HG02970 (cell line): Measurements from ENCODE around the gene BOLA3.
A peak's percentile ranks its signal among the peaks of the same experiment; 100 is the strongest.
"Not testable (repeated sequence)": the region's sequence is repeated elsewhere in the genome, so short reads cannot be mapped to it uniquely, and the experiment has no call there.

Experiments
- ATAC-seq: cut with Tn5 transposase; IDR thresholded peaks from one replicate; pipeline ENCODE4 v1.9.1; 2021; ENCODE audit warnings: mild to moderate bottlenecking, moderate library complexity, moderate number of reproducible peaks; ENCODE audit not compliant: unreplicated experiment, low FRiP score

The BOLA3 gene

DNA sequence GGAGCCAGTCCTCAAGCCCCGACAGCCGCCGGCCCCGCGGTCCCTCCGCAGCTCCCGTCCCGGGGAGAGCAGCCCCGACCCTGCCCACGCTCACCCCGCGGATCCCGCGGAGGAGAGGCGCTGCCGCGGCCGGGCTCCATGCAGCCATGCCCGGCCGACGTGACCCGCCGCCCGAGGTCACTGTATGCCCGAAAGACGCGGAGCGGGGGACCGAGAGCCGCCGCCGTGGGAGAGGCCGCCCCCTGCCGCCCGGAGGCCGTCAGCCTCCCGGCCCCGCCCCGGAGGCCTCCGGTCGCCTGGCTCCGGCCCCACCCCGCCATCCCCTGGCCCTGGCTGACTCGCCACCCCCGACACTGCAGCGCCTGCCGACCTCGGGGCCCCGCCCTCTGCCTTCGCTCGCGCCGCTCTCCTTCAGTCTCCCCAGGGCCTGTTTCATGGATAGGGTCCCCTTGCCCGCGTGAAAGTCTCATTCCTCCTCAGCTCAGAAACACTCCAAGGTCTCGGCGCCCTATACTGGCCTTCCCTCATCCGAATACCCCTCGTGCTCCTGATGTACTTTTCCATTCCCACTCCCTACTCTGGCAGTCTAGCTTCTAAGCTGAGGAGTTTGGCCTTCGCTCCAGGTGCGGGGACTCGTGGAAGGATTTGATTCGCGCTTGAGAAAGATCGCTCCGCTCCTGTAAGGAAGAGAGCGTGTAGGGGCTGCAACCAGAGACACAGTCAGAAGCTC is at the start of gene BOLA3:
TSS of gene BOLA3 (minus strand) at position 186 of the 730 bp plus-strand sequence. CDS start at position 148, 38 bp downstream.
- ATAC-seq: peak; percentile 82

GRCh38 chr2:74197049-74197448 is 49.3 kb upstream of the BOLA3 start:
- ATAC-seq: no peak

GRCh38 chr2:74194799-74195198 is 47.1 kb upstream of the BOLA3 start:
- no peak for ATAC-seq

GRCh38 chr2:74191596-74192380 is 44.1 kb upstream of the BOLA3 start:
- ATAC-seq: no peak

- ATAC-seq: no peak
Measured at GRCh38 chr2:74188696-74189095, 41.0 kb upstream of the BOLA3 start.

- no peak for ATAC-seq
Measured at GRCh38 chr2:74188018-74188601, 40.4 kb upstream of the BOLA3 start.

- ATAC-seq: not testable (repeated sequence)
Measured at GRCh38 chr2:74186706-74187105, 39.0 kb upstream of the BOLA3 start.

- peak; percentile 60 for ATAC-seq
Measured at GRCh38 chr2:74186038-74186437, 38.3 kb upstream of the BOLA3 start.

DNA sequence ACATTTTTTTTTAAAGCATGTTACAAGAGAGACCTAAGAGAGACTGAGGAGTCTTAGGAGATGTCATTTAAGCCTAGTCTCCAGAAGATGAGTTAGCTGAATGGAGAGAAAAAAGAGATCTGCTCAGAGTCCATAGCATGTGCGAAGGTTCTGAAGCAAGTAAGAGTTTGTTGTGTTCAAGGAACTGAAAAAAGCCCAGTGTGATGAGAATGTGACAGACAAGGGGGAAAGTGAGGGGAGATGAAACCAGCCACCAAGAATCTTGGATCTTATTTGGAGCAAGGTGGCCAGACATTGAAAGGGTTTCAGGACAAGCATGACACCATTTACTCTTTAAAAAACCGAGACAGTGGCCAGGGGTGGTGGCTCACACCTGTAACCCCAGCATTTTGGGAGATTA is 36.2 kb upstream of the BOLA3 start:
- no peak for ATAC-seq

DNA sequence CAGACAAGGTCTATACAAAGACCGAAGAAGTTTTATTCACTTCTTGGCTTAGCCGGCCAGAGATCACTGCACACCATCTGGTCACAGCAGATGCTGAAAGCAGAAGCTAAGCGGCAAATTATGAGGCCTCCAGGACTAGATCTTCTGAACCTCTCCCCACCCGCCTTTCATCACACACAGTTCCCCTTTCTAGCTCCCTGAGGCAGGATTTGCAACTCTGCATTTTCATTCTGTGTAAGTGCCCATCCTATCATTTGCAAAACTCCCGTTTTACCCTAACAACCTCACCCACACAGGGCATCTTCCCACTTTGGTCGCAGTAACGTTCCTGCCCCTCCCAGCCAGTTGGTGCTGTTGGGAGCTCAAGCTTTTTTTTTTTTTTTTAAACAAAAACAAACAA is 34.0 kb upstream of the BOLA3 start:
- no peak for ATAC-seq

DNA sequence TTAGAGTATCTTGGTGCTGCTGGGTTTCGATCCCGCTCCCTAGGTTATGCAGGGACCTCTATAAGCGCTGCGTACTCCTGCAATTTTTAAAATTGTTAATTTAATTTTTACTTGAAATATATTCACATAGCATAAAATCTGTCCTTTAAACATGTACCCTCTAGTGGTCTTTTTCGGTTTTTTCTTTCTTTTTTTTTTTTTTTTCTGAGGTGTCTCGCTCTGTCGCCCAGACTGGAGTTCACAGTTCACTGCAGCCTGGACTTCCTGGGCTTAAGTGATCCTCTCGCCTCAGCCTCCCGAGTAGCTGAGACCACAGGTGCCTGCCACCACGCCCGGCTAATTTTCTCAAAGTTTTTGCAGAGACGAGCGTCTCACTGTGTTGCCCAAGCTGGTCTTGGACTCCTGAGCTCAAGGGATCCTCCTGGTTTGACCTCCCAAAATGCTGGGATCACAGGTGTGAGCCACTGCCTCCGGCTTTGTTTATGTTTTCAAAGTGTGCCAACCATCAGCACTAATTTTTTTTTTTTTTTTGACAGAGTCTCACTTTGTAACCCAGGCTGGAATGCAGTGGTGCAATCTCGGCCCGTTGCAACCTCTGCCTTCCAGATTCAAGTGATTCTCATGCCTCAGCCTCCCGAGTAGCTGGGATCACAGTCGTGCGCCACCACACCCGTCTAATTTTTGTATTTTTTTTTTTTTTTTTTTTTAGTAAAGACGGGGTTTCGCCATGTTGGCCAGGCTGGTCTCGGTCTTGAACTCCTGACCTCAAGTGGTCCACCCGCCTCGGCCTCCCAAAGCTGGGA is 31.6 kb upstream of the BOLA3 start:
- peak; percentile 0 for ATAC-seq

GRCh38 chr2:74178211-74179062 is 30.7 kb upstream of the BOLA3 start, which contains the start of gene MOB1A:
Gene MOB1A, minus strand, starts transcription at chr2:74178879. Its CDS starts 205 bp downstream, at chr2:74178674.
- peak; percentile 86 for ATAC-seq

GRCh38 chr2:74177696-74178095 is 30.0 kb upstream of the BOLA3 start:
- no peak for ATAC-seq

DNA sequence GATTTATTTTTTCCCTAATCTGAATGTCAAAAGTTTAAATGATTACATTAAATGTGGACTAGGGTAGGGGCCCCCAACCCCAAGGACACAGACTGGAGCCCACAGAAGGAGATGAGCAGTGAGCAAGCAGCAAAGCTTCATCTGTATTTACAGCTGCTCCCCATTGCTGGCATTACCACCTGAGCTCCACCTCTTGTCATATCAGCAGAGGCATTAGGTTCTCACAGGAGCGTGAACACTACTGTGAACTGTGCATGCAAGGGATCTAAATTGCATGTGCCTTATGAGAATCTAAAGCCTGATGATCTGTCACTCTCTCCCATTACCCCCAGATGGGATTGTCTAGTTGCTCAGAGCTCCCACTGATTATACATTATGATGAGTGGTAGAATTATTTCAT is 27.2 kb upstream of the BOLA3 start:
- no peak for ATAC-seq

DNA sequence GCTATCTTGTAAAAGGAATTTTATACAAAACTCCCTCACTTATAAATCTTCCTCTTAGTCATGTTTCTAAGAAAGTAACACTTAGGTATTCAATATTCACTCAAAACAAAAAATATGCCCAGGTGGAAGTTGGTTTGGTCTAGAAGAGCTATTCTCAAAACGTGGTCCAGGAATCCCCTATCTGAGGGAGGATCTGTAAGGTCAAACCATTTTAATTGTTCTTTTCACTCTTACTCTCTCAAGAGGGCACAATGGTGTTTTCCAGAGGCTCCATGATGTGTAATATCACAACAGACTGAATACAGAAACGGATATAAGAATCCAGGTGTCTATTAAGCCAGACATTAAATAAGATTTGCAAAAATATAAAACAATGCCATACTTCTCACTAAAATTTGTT is 21.0 kb upstream of the BOLA3 start:
- no peak for ATAC-seq

DNA sequence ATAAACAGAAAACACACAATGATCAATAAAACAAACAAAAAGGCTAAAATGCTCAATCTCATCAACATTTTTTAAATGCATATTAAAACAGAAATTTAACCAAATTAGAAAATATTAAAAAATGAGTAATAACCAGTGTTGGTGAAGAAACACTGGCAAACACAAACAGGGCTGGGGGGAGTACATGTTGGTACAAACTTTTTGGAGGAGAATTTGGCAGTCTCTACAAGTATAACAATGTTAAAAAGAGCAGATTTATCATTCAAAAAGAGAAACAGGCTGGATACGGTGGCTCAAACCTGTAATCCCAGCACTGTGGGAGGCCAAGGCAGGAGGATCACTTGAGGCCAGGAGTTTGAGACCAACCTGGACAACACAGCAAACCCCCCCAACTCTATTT is 17.0 kb upstream of the BOLA3 start:
- no peak for ATAC-seq

DNA sequence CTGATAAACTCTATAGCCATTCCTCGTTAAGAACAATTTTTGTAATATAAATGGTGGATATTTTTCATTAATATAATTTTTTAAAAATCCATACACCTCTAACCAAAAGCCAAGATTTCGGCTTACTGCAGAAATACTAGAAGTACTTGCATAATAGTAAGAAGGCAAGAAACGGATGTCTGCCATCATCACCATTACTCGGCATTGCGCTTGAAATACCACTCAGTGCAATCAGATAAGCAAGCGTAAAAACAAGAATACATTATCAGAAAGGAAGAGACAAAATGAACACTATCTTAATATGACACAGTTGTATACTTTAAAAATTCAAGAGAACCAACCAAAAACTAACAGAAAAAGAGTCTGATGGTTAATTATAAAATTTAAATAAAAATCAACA is 15.2 kb upstream of the BOLA3 start:
- no peak for ATAC-seq

DNA sequence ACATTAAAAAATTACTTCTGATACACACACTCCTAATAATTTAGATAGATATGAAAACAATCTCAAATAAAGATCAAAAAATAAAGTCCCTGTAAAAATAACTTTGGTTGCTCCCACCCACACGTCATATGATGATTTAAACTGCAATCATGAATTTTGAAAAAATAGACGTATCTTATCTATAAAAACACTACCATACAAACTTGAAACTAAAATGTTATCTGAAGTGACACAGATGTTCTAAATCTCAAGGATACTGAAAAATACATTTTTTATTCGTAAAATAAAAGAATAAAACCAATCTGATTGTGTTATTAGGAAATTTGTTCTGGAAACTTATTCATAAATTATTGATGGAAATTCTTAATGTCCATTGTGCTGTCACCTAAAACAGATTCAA is 8.1 kb upstream of the BOLA3 start:
- ATAC-seq: no peak

DNA sequence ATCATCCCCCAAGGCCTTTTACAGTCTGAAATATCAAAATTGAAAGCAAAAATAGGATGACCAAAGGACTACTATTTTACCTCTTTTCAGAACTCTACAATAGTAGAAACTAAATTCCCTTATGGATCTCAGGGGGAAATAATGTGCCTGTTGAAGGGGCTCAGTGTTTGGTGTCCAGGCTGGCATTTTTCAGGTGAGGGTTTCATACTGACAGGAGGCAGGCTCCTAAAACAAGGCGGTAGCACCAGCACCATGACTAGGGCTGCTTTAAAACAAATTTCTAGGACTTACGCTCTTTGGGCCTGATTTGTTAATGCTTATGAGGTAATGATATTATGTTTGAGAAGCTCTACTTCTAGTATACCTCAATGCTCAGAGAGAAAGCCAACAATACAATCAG is 5.2 kb upstream of the BOLA3 start:
- no peak for ATAC-seq
